HepG2 (cell line): Measurements from ENCODE around the gene HSP90AB1. TPM values are rescaled to one million over a fixed set of nuclear protein-coding genes. Genes with fewer than 3 reads are reported as not detected.

Experiments
- AGO2 ChIP-seq: fragments of 200-400 bp; formaldehyde crosslinking; optimal IDR thresholded peaks from 2 replicates; pipeline ENCODE3; 2017; ENCODE audit warnings: mild to moderate bottlenecking, low read depth, low read length, moderate library complexity
- EEA1 ChIP-seq: sonication (generic); formaldehyde crosslinking; IDR thresholded peaks from 2 replicates; pipeline ENCODE4 v1.5.1; 2020; ENCODE audit warnings: mild to moderate bottlenecking, missing genetic modification reagents, borderline replicate concordance
- NFAT5 ChIP-seq: sonication (generic); formaldehyde crosslinking; IDR thresholded peaks from 2 replicates; pipeline ENCODE4 v1.4.0; 2020; ENCODE audit warnings: missing genetic modification reagents
- PAX8 ChIP-seq: sonication (generic); formaldehyde crosslinking; IDR thresholded peaks from 2 replicates; pipeline ENCODE4 v1.8.0; 2022; ENCODE audit warnings: mild to moderate bottlenecking, missing genetic modification reagents, borderline replicate concordance
- TERF1 ChIP-seq: sonication (generic); formaldehyde crosslinking; IDR thresholded peaks from 2 replicates; pipeline ENCODE4 v1.8.0; 2022; ENCODE audit warnings: mild to moderate bottlenecking, missing genetic modification reagents, moderate library complexity
- TP53 ChIP-seq: sonication (generic); formaldehyde crosslinking; conservative IDR thresholded peaks from 2 replicates; pipeline ENCODE4 v1.4.0; 2020; ENCODE audit warnings: missing genetic modification reagents
- ZC3H4 ChIP-seq: sonication (generic); formaldehyde crosslinking; IDR thresholded peaks from 2 replicates; pipeline ENCODE4 v1.4.0; 2020; ENCODE audit warnings: missing genetic modification reagents, borderline replicate concordance
- ZNF33A ChIP-seq: sonication (generic); formaldehyde crosslinking; IDR thresholded peaks from 2 replicates; pipeline ENCODE4 v1.5.1; 2020; ENCODE audit warnings: missing genetic modification reagents, mild to moderate bottlenecking, moderate library complexity, borderline replicate concordance
- ZNF460 ChIP-seq: sonication (generic); formaldehyde crosslinking; IDR thresholded peaks from 2 replicates; pipeline ENCODE4 v1.5.1; 2020; ENCODE audit warnings: missing genetic modification reagents, mild to moderate bottlenecking, borderline replicate concordance
- ZNF619 ChIP-seq: sonication (generic); formaldehyde crosslinking; IDR thresholded peaks from 2 replicates; pipeline ENCODE4 v1.4.0; 2020; ENCODE audit warnings: mild to moderate bottlenecking, missing genetic modification reagents
- ZNF720 ChIP-seq: sonication (generic); formaldehyde crosslinking; IDR thresholded peaks from 2 replicates; pipeline ENCODE4 v1.4.0; 2020; ENCODE audit warnings: missing genetic modification reagents
- polyA plus RNA-seq, 8 experiments: library from polyadenylated mRNA; depleted of rRNA in 3 of 8; stranded (reverse) in 7 of 8; unstranded in 1 of 8; fragments of >200 nt; fragmentation: Illumina TruSeq in 4 of 8; extraction: Trizol in 4 of 8; gene quantifications; 2 replicates each; pipeline versions ENCODE4 v1.2.1 to v1.2.3, GENCODE V29; 2011 to 2016; ENCODE audit warnings: low read depth in 4 of 8, missing spikeins in 1 of 8, mixed read lengths in 1 of 8; ENCODE audit not compliant: insufficient read depth in 1 of 8
- total RNA-seq, 5 experiments: library from RNA; depleted of rRNA; stranded (reverse); fragments of >200 nt; fragmentation: Illumina TruSeq; extraction: Trizol; gene quantifications; 2 replicates each; pipeline ENCODE4 v1.2.3, GENCODE V29; 2016; ENCODE audit warnings: low read depth in 1 of 5
- TF ChIP-seq, protein P1 (sequence below): sonication (generic); IDR thresholded peaks from 2 replicates; pipeline ENCODE4 v1.6.1; 2016; ENCODE audit warnings: low read depth, borderline replicate concordance
- TF ChIP-seq, protein P2 (sequence below): sonication (generic); formaldehyde crosslinking; IDR thresholded peaks from 2 replicates; pipeline ENCODE4 v1.5.0; 2020; ENCODE audit warnings: mild to moderate bottlenecking, missing genetic modification reagents

HSP90AB1 gene
- total and polyA plus RNA-seq, 2 of the 13 experiments (the other 11 are each of a cell fraction or from before 2014, with no cell fraction given) = 1,325 to 1,472 TPM

DNA sequence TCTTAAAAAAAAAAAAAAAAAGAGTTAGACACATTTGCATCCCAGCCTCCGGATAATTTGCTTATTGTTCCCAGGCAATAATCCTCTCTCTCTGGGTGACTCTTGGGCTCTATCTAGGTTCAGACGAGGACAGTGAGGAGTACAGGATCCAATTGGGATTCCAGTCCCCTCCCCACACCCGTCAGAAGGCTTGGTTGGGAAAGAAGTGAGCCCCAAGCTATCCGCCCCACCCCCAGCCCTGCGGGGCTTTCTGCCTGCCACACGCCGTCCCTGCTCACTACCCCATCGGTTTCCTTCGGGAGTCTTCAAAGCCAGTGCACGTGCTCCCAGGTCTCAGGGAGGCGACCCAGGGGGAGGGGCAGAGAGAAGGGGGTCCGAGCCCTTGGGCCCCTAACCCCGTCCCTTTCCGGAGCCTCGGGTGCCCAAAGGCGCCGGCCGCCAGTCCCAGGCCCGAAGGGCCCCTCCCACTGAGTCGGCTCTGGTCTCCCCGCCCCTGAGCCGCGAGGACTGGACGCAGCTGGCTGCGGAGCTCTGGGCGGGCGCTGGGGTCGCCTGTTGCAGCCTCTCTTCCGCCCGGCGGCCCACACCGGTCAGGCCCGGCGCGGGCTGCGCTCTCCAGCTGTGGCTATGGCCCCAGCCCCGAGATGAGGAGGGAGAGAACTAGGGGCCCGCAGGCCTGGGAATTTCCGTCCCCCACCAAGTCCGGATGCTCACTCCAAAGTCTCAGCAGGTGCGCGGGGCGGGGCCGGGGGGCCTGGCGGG is 27.7 kb upstream of the HSP90AB1 start (continued):
- no peak for TF ChIP-seq ZNF720 (CRISPR knock-in tag)
- TF ChIP-seq ZC3H4 (CRISPR knock-in tag) = no peak
- TF ChIP-seq ZNF460 (CRISPR knock-in tag) = no peak
- peak; percentile 32 for TF ChIP-seq AGO2
- TF ChIP-seq, protein P1, sequence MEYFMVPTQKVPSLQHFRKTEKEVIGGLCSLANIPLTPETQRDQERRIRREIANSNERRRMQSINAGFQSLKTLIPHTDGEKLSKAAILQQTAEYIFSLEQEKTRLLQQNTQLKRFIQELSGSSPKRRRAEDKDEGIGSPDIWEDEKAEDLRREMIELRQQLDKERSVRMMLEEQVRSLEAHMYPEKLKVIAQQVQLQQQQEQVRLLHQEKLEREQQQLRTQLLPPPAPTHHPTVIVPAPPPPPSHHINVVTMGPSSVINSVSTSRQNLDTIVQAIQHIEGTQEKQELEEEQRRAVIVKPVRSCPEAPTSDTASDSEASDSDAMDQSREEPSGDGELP = peak; percentile 82; the same call in 1 of the 2 replicates
- TF ChIP-seq ZNF619 (CRISPR knock-in tag) = peak; percentile 85; the same call in 1 of the 2 replicates
- no peak for TF ChIP-seq EEA1 (CRISPR knock-in tag)
- TF ChIP-seq, protein P2, sequence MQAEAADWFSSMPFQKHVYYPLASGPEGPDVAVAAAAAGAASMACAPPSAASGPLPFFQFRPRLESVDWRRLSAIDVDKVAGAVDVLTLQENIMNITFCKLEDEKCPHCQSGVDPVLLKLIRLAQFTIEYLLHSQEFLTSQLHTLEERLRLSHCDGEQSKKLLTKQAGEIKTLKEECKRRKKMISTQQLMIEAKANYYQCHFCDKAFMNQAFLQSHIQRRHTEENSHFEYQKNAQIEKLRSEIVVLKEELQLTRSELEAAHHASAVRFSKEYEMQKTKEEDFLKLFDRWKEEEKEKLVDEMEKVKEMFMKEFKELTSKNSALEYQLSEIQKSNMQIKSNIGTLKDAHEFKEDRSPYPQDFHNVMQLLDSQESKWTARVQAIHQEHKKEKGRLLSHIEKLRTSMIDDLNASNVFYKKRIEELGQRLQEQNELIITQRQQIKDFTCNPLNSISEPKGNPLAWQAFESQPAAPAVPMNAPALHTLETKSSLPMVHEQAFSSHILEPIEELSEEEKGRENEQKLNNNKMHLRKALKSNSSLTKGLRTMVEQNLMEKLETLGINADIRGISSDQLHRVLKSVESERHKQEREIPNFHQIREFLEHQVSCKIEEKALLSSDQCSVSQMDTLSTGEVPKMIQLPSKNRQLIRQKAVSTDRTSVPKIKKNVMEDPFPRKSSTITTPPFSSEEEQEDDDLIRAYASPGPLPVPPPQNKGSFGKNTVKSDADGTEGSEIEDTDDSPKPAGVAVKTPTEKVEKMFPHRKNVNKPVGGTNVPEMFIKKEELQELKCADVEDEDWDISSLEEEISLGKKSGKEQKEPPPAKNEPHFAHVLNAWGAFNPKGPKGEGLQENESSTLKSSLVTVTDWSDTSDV = peak; percentile 91; the same call in 1 of the 2 replicates
- no peak for TF ChIP-seq ZNF33A (CRISPR knock-in tag)
- 0 out of 2 replicates have a peak, but pooled peaks have one; percentile 75 for TF ChIP-seq TP53 (CRISPR knock-in tag)
- no peak for TF ChIP-seq TERF1
- TF ChIP-seq PAX8 = no peak; the same call in 1 of the 2 replicates
- TF ChIP-seq NFAT5 (CRISPR knock-in tag) = peak; percentile 84; the same call in 1 of the 2 replicates
